Kidney (tissue), 14 donors: ENCODE results near the gene TAF5L. TPM values are rescaled to one million over a fixed set of nuclear protein-coding genes. Genes with fewer than 3 reads are reported as not detected.

Source experiments
- DNase-seq, 5 donors: peaks; one replicate each; pipeline ENCODE4 v3.0.0-alpha.2; 2013 to 2020
- FAIRE-seq: peaks from 2 replicates; lab custom pipeline; 2012; peaks lifted over from hg19 to GRCh38; lab: Jason Lieb, UNC
- H3K27ac ChIP-seq, 2 donors: one replicate each; pipeline ENCODE4 v1.7.0; 2013; ENCODE audit warnings: low read depth in 2 of 2, low read length in 2 of 2, inconsistent platforms in 1 of 2
- H3K27me3 ChIP-seq: one replicate; pipeline ENCODE4 v1.7.1; 2013; ENCODE audit warnings: low read length, inconsistent platforms; ENCODE audit not compliant: control insufficient read depth, insufficient read depth
- H3K36me3 ChIP-seq, 3 donors: one replicate each; pipeline versions ENCODE4 v1.7.0 to v1.7.1; 2013; ENCODE audit warnings: low read length in 3 of 3, control low read depth in 1 of 3, inconsistent platforms in 1 of 3; ENCODE audit not compliant: insufficient read depth in 3 of 3, control insufficient read depth in 2 of 3
- H3K4me1 ChIP-seq, 3 donors: one replicate each; pipeline versions ENCODE4 v1.7.0 to v1.7.1; 2013; ENCODE audit warnings: low read length in 3 of 3, inconsistent platforms in 1 of 3, low read depth in 1 of 3; ENCODE audit not compliant: control insufficient read depth in 2 of 3, insufficient read depth in 2 of 3
- H3K4me3 ChIP-seq, 3 donors: one replicate each; pipeline versions ENCODE4 v1.7.0 to v1.8.1; 2013; ENCODE audit warnings: low read length in 3 of 3, control low read depth in 1 of 3, inconsistent platforms in 1 of 3
- H3K9ac ChIP-seq, 3 donors: one replicate each; pipeline versions ENCODE4 v1.7.0 to v1.7.1; 2013; ENCODE audit warnings: low read length in 3 of 3, control low read depth in 1 of 3, inconsistent platforms in 1 of 3
- H3K9me3 ChIP-seq, 3 donors: one replicate each; pipeline versions ENCODE4 v1.7.0 to v1.7.1; 2013; ENCODE audit warnings: low read length in 3 of 3, control low read depth in 1 of 3, inconsistent platforms in 1 of 3; ENCODE audit not compliant: control insufficient read depth in 2 of 3, insufficient read depth in 1 of 3
- intact Hi-C: fragments of 100-400 bp; cut with DNase I; formaldehyde crosslinking; loops from one replicate; pipeline ENCODE4 v1.11.1; 2022
- polyA plus RNA-seq: library from polyadenylated mRNA; stranded (reverse); fragments of 350-450 nt; fragmentation: Illumina TruSeq; extraction: RNeasy Lipid Tissue Mini Kit (QIAGEN cat#74804); gene quantifications from one replicate; pipeline ENCODE4 v1.2.3, GENCODE V29; 2014; ENCODE audit warnings: low read depth, low replicate concordance; ENCODE audit not compliant: insufficient read depth
- total RNA-seq: library from RNA; stranded (reverse); fragmentation: NEBNext Ultra II Directional; extraction: Animal tissue kit (Norgen Biotek cat#: 25700); gene quantifications from one replicate; pipeline ENCODE4 v1.2.1, GENCODE V29; 2021
- TF ChIP-seq, protein P1 (sequence below): IDR thresholded peaks from 3 replicates; pipeline ENCODE4 v1.5.1; 2012; ENCODE audit warnings: mild to moderate bottlenecking, moderate library complexity, borderline replicate concordance; ENCODE audit not compliant: insufficient read depth; ENCODE audit errors: extremely low read depth
- donor health status: control.
- donor health status: control.
- donor health status: control.
- donor health status: control.
- donor health status: control.
- donor health status: DM: yes; HTN: yes; CAD: no.
- donor health status: Normal renal cell carcinoma (clear cell type).

Gene TAF5L
- total and polyA plus RNA-seq, 2 donors from 2014 or later = 7.1 to 19.6 TPM

- FAIRE-seq (no peak), DNase-seq (no peak)
- H3K9me3 ChIP-seq = no peaks in the 10 kb centered on the region
- no peak overlapping the region for H3K9ac ChIP-seq
- intact Hi-C loops = no loop called here
- H3K36me3 ChIP-seq = no peaks in the 10 kb centered on the region
- H3K27ac ChIP-seq = no peak overlapping the region
- H3K4me3 ChIP-seq = no peak overlapping the region
- no peaks in the 10 kb centered on the region for H3K27me3 ChIP-seq
- TF ChIP-seq, protein P1, sequence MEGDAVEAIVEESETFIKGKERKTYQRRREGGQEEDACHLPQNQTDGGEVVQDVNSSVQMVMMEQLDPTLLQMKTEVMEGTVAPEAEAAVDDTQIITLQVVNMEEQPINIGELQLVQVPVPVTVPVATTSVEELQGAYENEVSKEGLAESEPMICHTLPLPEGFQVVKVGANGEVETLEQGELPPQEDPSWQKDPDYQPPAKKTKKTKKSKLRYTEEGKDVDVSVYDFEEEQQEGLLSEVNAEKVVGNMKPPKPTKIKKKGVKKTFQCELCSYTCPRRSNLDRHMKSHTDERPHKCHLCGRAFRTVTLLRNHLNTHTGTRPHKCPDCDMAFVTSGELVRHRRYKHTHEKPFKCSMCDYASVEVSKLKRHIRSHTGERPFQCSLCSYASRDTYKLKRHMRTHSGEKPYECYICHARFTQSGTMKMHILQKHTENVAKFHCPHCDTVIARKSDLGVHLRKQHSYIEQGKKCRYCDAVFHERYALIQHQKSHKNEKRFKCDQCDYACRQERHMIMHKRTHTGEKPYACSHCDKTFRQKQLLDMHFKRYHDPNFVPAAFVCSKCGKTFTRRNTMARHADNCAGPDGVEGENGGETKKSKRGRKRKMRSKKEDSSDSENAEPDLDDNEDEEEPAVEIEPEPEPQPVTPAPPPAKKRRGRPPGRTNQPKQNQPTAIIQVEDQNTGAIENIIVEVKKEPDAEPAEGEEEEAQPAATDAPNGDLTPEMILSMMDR = no peak
- peaks cover 0 to 9% (median 5%) of the 10 kb centered on the region in 3 donors for H3K4me1 ChIP-seq
Measured at GRCh38 chr1:229620876-229621275, 5.0 kb downstream of the TAF5L start.

- no peak for DNase-seq
- TF ChIP-seq, protein P1 = no peak
- no peaks in the 10 kb centered on the region for H3K9me3 ChIP-seq
- FAIRE-seq = no peak
- no peak overlapping the region for H3K27ac ChIP-seq
- intact Hi-C loops = no loop called here
- H3K4me3 ChIP-seq = no peak overlapping the region
- no peaks in the 10 kb centered on the region for H3K27me3 ChIP-seq
- peaks cover 0 to 2% (median 1%) of the 10 kb centered on the region in 3 donors for H3K4me1 ChIP-seq
- H3K9ac ChIP-seq = no peak overlapping the region
- no peaks in the 10 kb centered on the region for H3K36me3 ChIP-seq
Measured at GRCh38 chr1:229619614-229620013, 6.3 kb downstream of the TAF5L start.

DNA sequence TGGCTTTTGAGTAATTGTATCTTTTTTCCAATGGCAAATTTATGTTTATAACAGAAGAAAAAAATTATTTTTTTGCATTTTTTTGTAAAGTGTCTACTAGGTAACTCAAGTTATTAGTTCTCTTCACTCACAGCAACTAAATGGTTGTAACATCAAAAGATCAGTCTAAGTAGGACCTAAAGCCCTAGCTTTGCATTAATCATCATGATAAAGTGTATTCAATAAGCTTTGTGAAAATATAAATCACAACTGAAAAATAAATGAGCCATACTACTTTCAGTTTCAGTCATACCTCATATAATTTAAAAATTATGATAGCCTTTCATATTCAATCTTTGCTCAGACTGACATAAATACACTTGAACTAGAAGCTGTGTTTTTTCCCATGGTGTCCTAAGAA, 6.9 kb downstream of the TAF5L start:
- TF ChIP-seq, protein P1 = no peak
- DNase-seq = no peak
- H3K36me3 ChIP-seq = peaks cover 0 to 2% (median 0%) of the 10 kb centered on the region in 3 donors
- no peak overlapping the region for H3K4me3 ChIP-seq
- no peaks in the 10 kb centered on the region for H3K27me3 ChIP-seq
- FAIRE-seq = no peak
- intact Hi-C loops = no loop called here
- no peak overlapping the region for H3K9ac ChIP-seq
- no peaks in the 10 kb centered on the region for H3K4me1 ChIP-seq
- H3K27ac ChIP-seq = no peak overlapping the region
- no peaks in the 10 kb centered on the region for H3K9me3 ChIP-seq

GRCh38 chr1:229617351-229618100, 8.4 kb downstream of the TAF5L start:
- H3K27me3 ChIP-seq = no peaks in the 10 kb centered on the region
- H3K4me3 ChIP-seq = no peak overlapping the region
- FAIRE-seq (no peak), DNase-seq (no peak)
- H3K9ac ChIP-seq = no peak overlapping the region
- no peak overlapping the region for H3K27ac ChIP-seq
- H3K9me3 ChIP-seq = no peaks in the 10 kb centered on the region
- intact Hi-C loops = no loop called here
- TF ChIP-seq, protein P1 = no peak
- H3K4me1 ChIP-seq = no peaks in the 10 kb centered on the region
- H3K36me3 ChIP-seq = peaks cover 0 to 6% (median 4%) of the 10 kb centered on the region in 3 donors
